SK-N-SH treated with all-trans-retinoic acid at 6 μM for 48 hours (cell line): ENCODE data around the gene FUT7.
"Not testable (repeated sequence)": the region's sequence is repeated elsewhere in the genome, so short reads cannot be mapped to it uniquely, and the experiment has no call there.

Experiments used
- ARNTL ChIP-seq: fragments of 450-650 bp; formaldehyde crosslinking; IDR thresholded peaks from 2 replicates; pipeline ENCODE4 v1.5.0; 2020; ENCODE audit warnings: low read depth, mild to moderate bottlenecking, moderate library complexity, borderline replicate concordance
- ESRRG ChIP-seq: fragments of 250-450 bp; sonication (Bioruptor Pico); IDR thresholded peaks from 2 replicates; pipeline ENCODE4 v1.6.1; 2021; ENCODE audit warnings: mild to moderate bottlenecking
- GLIS3 ChIP-seq: fragments of 250-450 bp; sonication (Bioruptor Pico); IDR thresholded peaks from 2 replicates; pipeline ENCODE4 v1.5.0; 2020; ENCODE audit warnings: mild to moderate bottlenecking, moderate library complexity
- ZFP3 ChIP-seq: fragments of 250-450 bp; sonication (Bioruptor Pico); IDR thresholded peaks from 2 replicates; pipeline ENCODE4 v1.5.0; 2020; ENCODE audit warnings: mild to moderate bottlenecking, moderate library complexity
- ZFP30 ChIP-seq: fragments of 450-650 bp; formaldehyde crosslinking; IDR thresholded peaks from 2 replicates; pipeline ENCODE4 v1.5.0; 2022; ENCODE audit warnings: mild to moderate bottlenecking, moderate library complexity
- ZNF8 ChIP-seq: fragments of 450-650 bp; formaldehyde crosslinking; IDR thresholded peaks from 2 replicates; pipeline ENCODE4 v1.5.0; 2020; ENCODE audit warnings: mild to moderate bottlenecking, moderate library complexity
- TF ChIP-seq, protein P1 (sequence below): fragments of 250-450 bp; sonication (Bioruptor Pico); IDR thresholded peaks from 2 replicates; pipeline ENCODE4 v1.5.1; 2020; ENCODE audit warnings: low read depth, mild to moderate bottlenecking, moderate library complexity
- TF ChIP-seq, protein P2 (sequence below): fragments of 250-450 bp; sonication (Bioruptor Pico); IDR thresholded peaks from 2 replicates; pipeline ENCODE4 v1.8.0; 2020; ENCODE audit warnings: mild to moderate bottlenecking, moderate library complexity, borderline replicate concordance

DNA sequence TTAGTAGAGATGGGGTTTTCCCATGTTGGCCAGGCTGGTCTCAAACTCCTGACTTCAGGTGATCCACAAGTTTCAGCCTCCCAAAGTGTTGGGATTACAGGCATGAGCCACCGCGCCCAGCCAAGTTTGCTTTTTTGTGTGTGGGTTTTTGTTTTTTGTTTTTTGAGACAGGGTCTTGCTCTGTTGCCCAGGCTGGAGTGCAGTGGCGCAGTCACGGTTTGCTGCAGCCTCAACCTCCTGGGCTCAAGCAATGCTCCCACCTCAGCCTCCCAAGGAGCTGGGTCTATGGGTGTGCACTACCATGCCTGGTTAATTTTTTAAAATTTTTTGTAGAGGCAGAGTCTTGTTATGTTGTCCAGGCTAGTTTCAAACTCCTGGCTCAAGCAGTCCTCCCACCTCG lies 1.6 kb upstream of the FUT7 start:
- not testable (repeated sequence) for TF ChIP-seq ZFP3, ZNF8, ZFP30, GLIS3, ARNTL, ESRRG (CRISPR knock-in tag)
- TF ChIP-seq, protein P1, sequence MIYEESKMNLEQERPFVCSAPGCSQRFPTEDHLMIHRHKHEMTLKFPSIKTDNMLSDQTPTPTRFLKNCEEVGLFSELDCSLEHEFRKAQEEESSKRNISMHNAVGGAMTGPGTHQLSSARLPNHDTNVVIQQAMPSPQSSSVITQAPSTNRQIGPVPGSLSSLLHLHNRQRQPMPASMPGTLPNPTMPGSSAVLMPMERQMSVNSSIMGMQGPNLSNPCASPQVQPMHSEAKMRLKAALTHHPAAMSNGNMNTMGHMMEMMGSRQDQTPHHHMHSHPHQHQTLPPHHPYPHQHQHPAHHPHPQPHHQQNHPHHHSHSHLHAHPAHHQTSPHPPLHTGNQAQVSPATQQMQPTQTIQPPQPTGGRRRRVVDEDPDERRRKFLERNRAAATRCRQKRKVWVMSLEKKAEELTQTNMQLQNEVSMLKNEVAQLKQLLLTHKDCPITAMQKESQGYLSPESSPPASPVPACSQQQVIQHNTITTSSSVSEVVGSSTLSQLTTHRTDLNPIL, result not testable (repeated sequence)
- TF ChIP-seq, protein P2, sequence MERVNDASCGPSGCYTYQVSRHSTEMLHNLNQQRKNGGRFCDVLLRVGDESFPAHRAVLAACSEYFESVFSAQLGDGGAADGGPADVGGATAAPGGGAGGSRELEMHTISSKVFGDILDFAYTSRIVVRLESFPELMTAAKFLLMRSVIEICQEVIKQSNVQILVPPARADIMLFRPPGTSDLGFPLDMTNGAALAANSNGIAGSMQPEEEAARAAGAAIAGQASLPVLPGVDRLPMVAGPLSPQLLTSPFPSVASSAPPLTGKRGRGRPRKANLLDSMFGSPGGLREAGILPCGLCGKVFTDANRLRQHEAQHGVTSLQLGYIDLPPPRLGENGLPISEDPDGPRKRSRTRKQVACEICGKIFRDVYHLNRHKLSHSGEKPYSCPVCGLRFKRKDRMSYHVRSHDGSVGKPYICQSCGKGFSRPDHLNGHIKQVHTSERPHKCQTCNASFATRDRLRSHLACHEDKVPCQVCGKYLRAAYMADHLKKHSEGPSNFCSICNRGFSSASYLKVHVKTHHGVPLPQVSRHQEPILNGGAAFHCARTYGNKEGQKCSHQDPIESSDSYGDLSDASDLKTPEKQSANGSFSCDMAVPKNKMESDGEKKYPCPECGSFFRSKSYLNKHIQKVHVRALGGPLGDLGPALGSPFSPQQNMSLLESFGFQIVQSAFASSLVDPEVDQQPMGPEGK (CRISPR knock-in tag), result not testable (repeated sequence)
